Activated CD4-positive, alpha-beta T cell treated with anti-CD3 and anti-CD28 coated beads for 36 hours (primary cell): ENCODE measurements around the gene NARS2. TPM values are rescaled to one million over a fixed set of nuclear protein-coding genes. Genes with fewer than 3 reads are reported as not detected.
"Not testable (repeated sequence)": the region's sequence is repeated elsewhere in the genome, so short reads cannot be mapped to it uniquely, and the experiment has no call there.

ENCODE experiments used
- ATAC-seq: fragments of 200-7000 bp; cut with Tn5 transposase; one replicate; pipeline ENCODE4 v1.10.0; 2021; ENCODE audit warnings: mild to moderate bottlenecking, moderate library complexity
- CTCF ChIA-PET: fragments of 350-600 bp; sonication (Branson Sonifier 250); formaldehyde crosslinking; loops from one replicate; lab custom pipeline; 2021; ENCODE audit warnings: antibody characterized with exemption; lab: Charles Lee
- POLR2A ChIA-PET: fragments of 350-600 bp; sonication (Branson Sonifier 250); formaldehyde crosslinking; loops from one replicate; lab custom pipeline; 2021; ENCODE audit warnings: antibody characterized with exemption, inconsistent platforms; lab: Charles Lee
- DNase-seq: peaks from one replicate; pipeline ENCODE4 v3.0.0-alpha.2; 2020
- H3K27ac Mint-ChIP-seq: one replicate; pipeline ENCODE4 v1.8.0; 2021; ENCODE audit warnings: mixed read lengths
- H3K27me3 Mint-ChIP-seq: one replicate; pipeline ENCODE4 v1.8.0; 2021; ENCODE audit warnings: mixed read lengths
- H3K36me3 Mint-ChIP-seq: one replicate; pipeline ENCODE4 v1.8.0; 2021; ENCODE audit warnings: low read depth, mixed read lengths
- H3K4me1 Mint-ChIP-seq: one replicate; pipeline ENCODE4 v1.8.0; 2021; ENCODE audit warnings: mixed read lengths
- H3K4me3 Mint-ChIP-seq: one replicate; pipeline ENCODE4 v1.8.0; 2021; ENCODE audit warnings: mild to moderate bottlenecking, moderate library complexity, mixed read lengths
- H3K9me3 Mint-ChIP-seq: one replicate; pipeline ENCODE4 v1.8.0; 2021; ENCODE audit warnings: low read depth, mixed read lengths
- intact Hi-C, 2 experiments: fragments of 100-400 bp; cut with DNase I in 1 of 2; cut with micrococcal nuclease in 1 of 2; formaldehyde crosslinking; loops; one replicate each; pipeline versions ENCODE4 v1.14.2 to v1.15.1; 2022 to 2024; cut with DNase I, micrococcal nuclease
- total RNA-seq, 2 experiments: library from RNA; stranded (reverse); gene quantifications; one replicate each; pipeline ENCODE4 v1.2.3, GENCODE V29; 2021

Gene NARS2, protein sequence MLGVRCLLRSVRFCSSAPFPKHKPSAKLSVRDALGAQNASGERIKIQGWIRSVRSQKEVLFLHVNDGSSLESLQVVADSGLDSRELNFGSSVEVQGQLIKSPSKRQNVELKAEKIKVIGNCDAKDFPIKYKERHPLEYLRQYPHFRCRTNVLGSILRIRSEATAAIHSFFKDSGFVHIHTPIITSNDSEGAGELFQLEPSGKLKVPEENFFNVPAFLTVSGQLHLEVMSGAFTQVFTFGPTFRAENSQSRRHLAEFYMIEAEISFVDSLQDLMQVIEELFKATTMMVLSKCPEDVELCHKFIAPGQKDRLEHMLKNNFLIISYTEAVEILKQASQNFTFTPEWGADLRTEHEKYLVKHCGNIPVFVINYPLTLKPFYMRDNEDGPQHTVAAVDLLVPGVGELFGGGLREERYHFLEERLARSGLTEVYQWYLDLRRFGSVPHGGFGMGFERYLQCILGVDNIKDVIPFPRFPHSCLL
- 10 to 100 TPM; 22.9 to 33.4 TPM for total RNA-seq

DNA sequence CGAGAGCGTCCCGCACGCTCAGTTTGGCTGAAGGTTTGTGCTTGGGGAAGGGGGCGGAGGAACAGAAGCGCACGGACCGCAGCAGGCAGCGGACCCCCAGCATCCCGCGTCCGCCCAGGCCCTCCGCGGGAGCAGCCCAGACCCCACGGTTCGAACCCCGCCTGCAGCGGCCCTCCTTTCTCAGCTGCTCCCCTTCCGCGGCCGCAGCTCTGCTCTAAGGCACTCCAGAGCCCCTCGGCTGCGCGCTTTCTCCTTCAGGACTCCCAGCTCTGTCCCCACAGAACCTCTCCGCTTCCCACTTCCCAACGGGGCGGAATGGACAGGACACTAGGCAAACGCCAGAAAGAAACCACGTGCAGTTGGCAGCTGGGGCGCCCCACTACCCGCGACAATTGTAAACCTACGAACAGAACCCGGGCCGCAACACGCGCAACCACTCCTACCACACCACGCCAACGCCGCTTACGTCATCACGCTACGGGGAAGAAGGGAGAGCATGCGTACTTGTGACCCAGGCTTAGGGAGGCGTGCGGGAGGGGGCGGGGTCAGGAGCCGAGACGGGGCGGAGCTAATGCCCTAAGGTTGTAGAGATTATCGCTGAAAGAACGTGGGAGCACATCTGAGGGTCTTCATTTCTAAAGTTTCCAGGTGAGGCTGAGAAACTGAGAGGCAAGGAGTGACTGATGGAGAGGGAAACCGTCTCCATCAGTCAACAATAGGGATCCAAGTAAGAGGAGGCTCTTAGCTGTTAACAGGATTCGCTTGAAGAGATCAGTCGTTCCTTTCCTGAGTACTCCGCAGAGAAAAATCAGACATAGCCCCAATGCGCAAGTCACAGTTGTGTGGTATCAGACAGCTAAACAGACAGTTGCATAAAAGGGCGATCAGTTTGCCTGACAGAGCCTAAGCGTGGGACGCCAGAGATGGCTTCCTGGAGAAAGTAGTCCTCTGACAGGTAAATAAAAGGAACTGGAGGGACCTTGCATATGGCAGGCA, at the start of gene NARS2:
NARS2 (minus strand) TSS at position 479 of the 996 bp plus-strand sequence; CDS start at position 103, 376 bp downstream.
- intact Hi-C loops = loop anchor here in 1 of 2 experiments (1.0 to 5.0 kb wide), 8 partner anchors 68 to 754 kb away; partner anchors contain the start of genes ALG8, GAB2, INTS4 and KCTD21
- Mint-ChIP-seq H3K9me3 (no peaks in the 10 kb centered on the region), H3K36me3 (peaks cover 15% of the 10 kb centered on the region), H3K4me1 (peaks cover 28% of the 10 kb centered on the region), H3K4me3 (peak within 1 kb of the TSS; percentile 97), H3K27ac (peak within 1 kb of the TSS; percentile 89), H3K27me3 (no peaks in the 10 kb centered on the region)
- ATAC-seq (peak; percentile 99), DNase-seq (peak; percentile 100)
- ChIA-PET POLR2A (interaction anchor here (0.8 kb wide), 1 partner anchor 110 kb away, joined by 3 read pairs; no protein-coding TSS in a partner anchor), CTCF (interaction anchor here (0.6 to 5.0 kb wide), 8 partner anchors 10 to 887 kb away, joined by 3 to 53 read pairs (median 4); partner anchors contain the start of gene GAB2)

DNA sequence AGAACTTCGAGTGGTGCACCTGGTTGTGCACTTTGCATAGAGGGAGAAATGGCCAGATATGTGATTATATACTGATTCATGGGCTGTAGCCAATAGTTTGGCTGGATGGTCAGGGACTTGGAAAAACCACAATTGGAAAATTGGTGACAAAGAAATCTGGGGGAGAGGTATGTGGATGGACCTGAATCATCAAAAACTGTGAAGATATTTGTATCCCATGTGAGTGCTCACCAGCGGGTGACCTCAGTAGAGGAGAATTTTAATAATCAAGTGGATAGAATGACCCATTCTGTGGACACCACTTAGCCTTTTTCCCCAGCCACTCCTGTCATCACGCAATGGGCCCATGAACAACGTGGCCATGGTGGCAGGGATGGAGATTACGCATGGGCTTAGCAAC, 48.0 kb upstream of the NARS2 start:
- ATAC-seq (no peak), DNase-seq (no peak)
- intact Hi-C loops = no loop called here
- H3K27ac Mint-ChIP-seq = no peak overlapping the region
- H3K9me3 Mint-ChIP-seq = peaks cover 8% of the 10 kb centered on the region
- peaks cover 13% of the 10 kb centered on the region for H3K27me3 Mint-ChIP-seq
- no peak overlapping the region for H3K4me3 Mint-ChIP-seq
- H3K36me3 Mint-ChIP-seq = no peaks in the 10 kb centered on the region
- ChIA-PET CTCF (no interaction called here), POLR2A (no interaction called here)
- no peaks in the 10 kb centered on the region for H3K4me1 Mint-ChIP-seq

DNA sequence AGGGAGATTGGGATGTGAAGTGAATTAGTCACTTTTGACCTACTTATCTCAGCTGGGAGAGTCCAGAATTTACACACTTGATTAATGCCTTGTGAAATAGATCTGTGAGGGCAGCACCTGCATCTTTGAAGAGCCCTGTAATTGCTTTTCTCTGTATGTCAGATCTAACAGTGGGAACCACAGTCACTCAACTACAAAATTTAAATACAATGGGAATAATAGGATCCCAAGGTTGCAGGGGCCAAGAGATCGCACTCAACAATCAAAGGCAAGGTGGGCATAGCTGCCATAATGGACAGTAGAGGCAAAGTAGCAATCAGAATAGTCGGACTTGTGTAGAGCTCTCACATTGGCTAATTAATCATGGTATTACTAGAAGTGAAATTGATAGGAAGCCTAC, 45.5 kb upstream of the NARS2 start:
- Mint-ChIP-seq H3K9me3 (peaks cover 8% of the 10 kb centered on the region), H3K27ac (no peak overlapping the region), H3K27me3 (peaks cover 10% of the 10 kb centered on the region), H3K36me3 (no peaks in the 10 kb centered on the region), H3K4me1 (no peaks in the 10 kb centered on the region), H3K4me3 (no peak overlapping the region)
- no peak for DNase-seq
- POLR2A ChIA-PET = no interaction called here
- no peak for ATAC-seq
- CTCF ChIA-PET = no interaction called here
- intact Hi-C loops = no loop called here

- no peaks in the 10 kb centered on the region for H3K4me1 Mint-ChIP-seq
- H3K4me3 Mint-ChIP-seq = no peak overlapping the region
- DNase-seq = no peak
- POLR2A ChIA-PET = no interaction called here
- intact Hi-C loops = no loop called here
- no peak for ATAC-seq
- H3K9me3 Mint-ChIP-seq = peaks cover 9% of the 10 kb centered on the region
- CTCF ChIA-PET = no interaction called here
- no peaks in the 10 kb centered on the region for H3K36me3 Mint-ChIP-seq
- H3K27ac Mint-ChIP-seq = no peak overlapping the region
- H3K27me3 Mint-ChIP-seq = peaks cover 5% of the 10 kb centered on the region
These were observed 41.1 kb upstream of the NARS2 start for GRCh38 chr11:78615724-78616123.

DNA sequence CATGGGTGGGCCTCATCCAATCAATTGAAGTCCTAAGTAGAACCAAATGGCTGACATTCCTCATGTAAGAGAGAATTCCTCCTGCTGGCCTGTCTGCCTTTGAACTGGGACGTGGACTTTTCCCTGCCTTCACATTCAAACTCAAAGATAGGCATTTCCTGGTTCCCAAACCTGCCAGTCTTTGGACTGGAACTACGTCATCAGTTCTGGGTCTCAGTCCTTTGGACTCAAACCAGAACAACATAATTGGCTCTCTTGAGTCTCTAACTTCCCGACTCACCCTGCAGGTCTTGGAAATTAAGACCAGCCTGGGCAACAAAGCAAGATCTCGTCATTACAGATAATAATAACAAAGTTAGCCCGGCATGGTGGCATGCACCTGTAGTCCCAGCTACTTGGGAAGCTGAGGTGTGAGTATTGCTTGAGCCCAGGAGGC, 38.7 kb upstream of the NARS2 start:
- POLR2A ChIA-PET = no interaction called here
- no peak for DNase-seq
- CTCF ChIA-PET = no interaction called here
- H3K27ac Mint-ChIP-seq = no peak overlapping the region
- H3K9me3 Mint-ChIP-seq = peaks cover 1% of the 10 kb centered on the region
- H3K4me1 Mint-ChIP-seq = no peaks in the 10 kb centered on the region
- H3K36me3 Mint-ChIP-seq = no peaks in the 10 kb centered on the region
- H3K27me3 Mint-ChIP-seq = no peaks in the 10 kb centered on the region
- intact Hi-C loops = no loop called here
- no peak overlapping the region for H3K4me3 Mint-ChIP-seq
- no peak for ATAC-seq

- Mint-ChIP-seq H3K27ac (no peak overlapping the region), H3K27me3 (no peaks in the 10 kb centered on the region), H3K9me3 (peaks cover 1% of the 10 kb centered on the region), H3K4me3 (no peak overlapping the region), H3K36me3 (no peaks in the 10 kb centered on the region), H3K4me1 (no peaks in the 10 kb centered on the region)
- intact Hi-C loops = no loop called here
- POLR2A ChIA-PET = no interaction called here
- DNase-seq (no peak), ATAC-seq (no peak)
- CTCF ChIA-PET = no interaction called here
These were observed 38.2 kb upstream of the NARS2 start for GRCh38 chr11:78612721-78613377.

DNA sequence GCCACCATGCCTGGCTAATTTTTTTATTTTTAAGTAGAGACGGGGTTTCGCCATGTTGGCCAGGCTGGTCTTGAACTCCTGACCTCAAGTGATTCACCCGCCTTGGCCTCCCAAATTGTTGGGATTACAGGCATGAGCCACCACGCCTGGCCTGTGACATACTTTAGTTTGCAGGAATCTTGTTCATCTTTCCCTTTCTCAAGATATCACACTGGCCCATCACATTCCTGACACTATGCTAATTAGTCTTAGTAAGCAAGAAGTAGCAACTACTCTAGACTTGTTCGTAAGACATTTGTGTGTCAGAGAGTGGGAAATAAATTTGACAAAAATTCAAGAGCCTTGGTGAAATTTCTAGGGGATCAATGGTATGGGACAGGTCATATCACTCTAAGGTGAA, 34.7 kb upstream of the NARS2 start:
- H3K36me3 Mint-ChIP-seq, CTCF ChIA-PET, DNase-seq, H3K27ac Mint-ChIP-seq, H3K9me3 Mint-ChIP-seq, H3K4me1 Mint-ChIP-seq, intact Hi-C loops, ATAC-seq, H3K4me3 Mint-ChIP-seq, POLR2A ChIA-PET, H3K27me3 Mint-ChIP-seq: not testable (repeated sequence)

- Mint-ChIP-seq H3K27ac (no peak overlapping the region), H3K4me3 (no peak overlapping the region), H3K36me3 (no peaks in the 10 kb centered on the region), H3K27me3 (peaks cover 5% of the 10 kb centered on the region), H3K4me1 (no peaks in the 10 kb centered on the region), H3K9me3 (no peaks in the 10 kb centered on the region)
- ATAC-seq (no peak), DNase-seq (no peak)
- ChIA-PET CTCF (no interaction called here), POLR2A (no interaction called here)
- intact Hi-C loops = no loop called here
These were observed 33.0 kb upstream of the NARS2 start for GRCh38 chr11:78607696-78608095.

GRCh38 chr11:78606667-78607066, 32.0 kb upstream of the NARS2 start:
- Mint-ChIP-seq H3K4me3 (no peak overlapping the region), H3K27me3 (peaks cover 10% of the 10 kb centered on the region), H3K9me3 (no peaks in the 10 kb centered on the region), H3K4me1 (no peaks in the 10 kb centered on the region), H3K27ac (no peak overlapping the region), H3K36me3 (no peaks in the 10 kb centered on the region)
- intact Hi-C loops = no loop called here
- ATAC-seq = no peak
- ChIA-PET CTCF (no interaction called here), POLR2A (interaction anchor here (0.6 kb wide), 1 partner anchor 53 kb away, joined by 3 read pairs; no protein-coding TSS in a partner anchor)
- DNase-seq = no peak

GRCh38 chr11:78605296-78605695, 30.6 kb upstream of the NARS2 start:
- intact Hi-C loops = no loop called here
- ATAC-seq (no peak), DNase-seq (no peak)
- Mint-ChIP-seq H3K4me1 (no peaks in the 10 kb centered on the region), H3K27me3 (peaks cover 21% of the 10 kb centered on the region), H3K27ac (no peak overlapping the region), H3K9me3 (no peaks in the 10 kb centered on the region), H3K36me3 (no peaks in the 10 kb centered on the region), H3K4me3 (no peak overlapping the region)
- ChIA-PET CTCF (no interaction called here), POLR2A (no interaction called here)

GRCh38 chr11:78603792-78604191, 29.1 kb upstream of the NARS2 start:
- Mint-ChIP-seq H3K27ac (no peak overlapping the region), H3K36me3 (no peaks in the 10 kb centered on the region), H3K4me1 (no peaks in the 10 kb centered on the region), H3K27me3 (peaks cover 21% of the 10 kb centered on the region), H3K9me3 (no peaks in the 10 kb centered on the region), H3K4me3 (no peak overlapping the region)
- CTCF ChIA-PET = interaction anchor here (0.6 kb wide), 1 partner anchor 31 kb away, joined by 3 read pairs; no protein-coding TSS in a partner anchor
- ATAC-seq = no peak
- intact Hi-C loops = no loop called here
- DNase-seq = no peak
- POLR2A ChIA-PET = interaction anchor here (0.6 kb wide), 1 partner anchor 28 kb away, joined by 9 read pairs; no protein-coding TSS in a partner anchor
